Ammon's horn (tissue), 1 donor: ENCODE data around the gene EMC10.
"Not testable (repeated sequence)": the region's sequence is repeated elsewhere in the genome, so short reads cannot be mapped to it uniquely, and the experiment has no call there.

ENCODE experiments used
- DNase-seq: peaks from one replicate; pipeline ENCODE4 v3.0.0-alpha.2; 2016; ENCODE audit warnings: low spot score

The EMC10 gene

GRCh38 chr19:50514346-50515167 lies 38.2 kb downstream of the EMC10 start:
- DNase-seq = peak; percentile 88

- no peak for DNase-seq
Measured at GRCh38 chr19:50515168-50515561, 38.9 kb downstream of the EMC10 start.

- DNase-seq = no peak
Measured at GRCh38 chr19:50516456-50516855, 40.1 kb downstream of the EMC10 start.

GRCh38 chr19:50516964-50517703 lies 40.8 kb downstream of the EMC10 start:
- no peak for DNase-seq

- no peak for DNase-seq
Measured at GRCh38 chr19:50517704-50518075, 41.4 kb downstream of the EMC10 start.

GRCh38 chr19:50518091-50519005 lies 42.0 kb downstream of the EMC10 start:
- DNase-seq = no peak

- no peak for DNase-seq
Measured at GRCh38 chr19:50519006-50519575, 42.8 kb downstream of the EMC10 start.

GRCh38 chr19:50520822-50521465 lies 44.6 kb downstream of the EMC10 start:
- no peak for DNase-seq

GRCh38 chr19:50522881-50523280 lies 46.6 kb downstream of the EMC10 start:
- DNase-seq = no peak

- not testable (repeated sequence) for DNase-seq
Measured at GRCh38 chr19:50528052-50528451, 51.7 kb downstream of the EMC10 start.

- DNase-seq = peak; percentile 47
Measured at GRCh38 chr19:50531171-50531612, 54.9 kb downstream of the EMC10 start.

GRCh38 chr19:50532952-50533351 lies 56.6 kb downstream of the EMC10 start:
- DNase-seq = no peak

GRCh38 chr19:50534478-50534877 lies 58.2 kb downstream of the EMC10 start:
- no peak for DNase-seq

GRCh38 chr19:50535672-50536187 lies 59.4 kb downstream of the EMC10 start:
- no peak for DNase-seq

- DNase-seq = no peak
Measured at GRCh38 chr19:50536662-50537305, 60.5 kb downstream of the EMC10 start.

- no peak for DNase-seq
Measured at GRCh38 chr19:50537306-50537685, 61.0 kb downstream of the EMC10 start.

- peak; percentile 94 for DNase-seq
Measured at GRCh38 chr19:50537769-50538230, 61.5 kb downstream of the EMC10 start.
